HEK293 (cell line): ENCODE data around the gene CKS1B.
A peak's percentile ranks its signal among the peaks of the same experiment; 100 is the strongest.

Experiments
- BCL11B ChIP-seq: fragments of 450-650 bp; formaldehyde crosslinking; IDR thresholded peaks from 2 replicates; pipeline ENCODE4 v1.5.1; 2016; ENCODE audit warnings: low read depth, missing biosample characterization, missing genetic modification characterization
- GLI4 ChIP-seq: fragments of 450-650 bp; formaldehyde crosslinking; IDR thresholded peaks from 2 replicates; pipeline ENCODE4 v1.5.1; 2016; ENCODE audit warnings: missing biosample characterization, missing genetic modification characterization
- HIC1 ChIP-seq: fragments of 450-650 bp; formaldehyde crosslinking; IDR thresholded peaks from 2 replicates; pipeline ENCODE4 v1.5.1; 2016; ENCODE audit warnings: missing biosample characterization, missing genetic modification characterization
- KLF16 ChIP-seq: fragments of 450-650 bp; formaldehyde crosslinking; IDR thresholded peaks from 2 replicates; pipeline ENCODE4 v1.5.1; 2017; ENCODE audit warnings: missing biosample characterization, missing genetic modification characterization
- KLF9 ChIP-seq: fragments of 450-650 bp; formaldehyde crosslinking; IDR thresholded peaks from 2 replicates; pipeline ENCODE4 v1.5.1; 2016; ENCODE audit warnings: missing biosample characterization, missing genetic modification characterization, low read depth
- MEIS1 ChIP-seq: sonication (generic); formaldehyde crosslinking; IDR thresholded peaks from 2 replicates; pipeline ENCODE4 v1.8.1; 2022; ENCODE audit warnings: missing genetic modification reagents, mild to moderate bottlenecking, borderline replicate concordance
- OVOL3 ChIP-seq: fragments of 450-650 bp; formaldehyde crosslinking; IDR thresholded peaks from 2 replicates; pipeline ENCODE4 v1.5.1; 2016; ENCODE audit warnings: missing biosample characterization, missing genetic modification characterization
- PRDM10 ChIP-seq: fragments of 450-650 bp; formaldehyde crosslinking; IDR thresholded peaks from 2 replicates; pipeline ENCODE4 v1.5.1; 2016; ENCODE audit warnings: missing biosample characterization, missing genetic modification characterization
- PRDM4 ChIP-seq: fragments of 450-650 bp; formaldehyde crosslinking; IDR thresholded peaks from 2 replicates; pipeline ENCODE4 v1.5.1; 2017; ENCODE audit warnings: missing biosample characterization, missing genetic modification characterization
- YY1 ChIP-seq: fragments of 450-650 bp; formaldehyde crosslinking; IDR thresholded peaks from 2 replicates; pipeline ENCODE4 v1.5.1; 2018; ENCODE audit warnings: missing biosample characterization, missing genetic modification characterization
- ZFHX2 ChIP-seq: fragments of 450-650 bp; formaldehyde crosslinking; conservative IDR thresholded peaks from 2 replicates; pipeline ENCODE4 v1.5.1; 2016; ENCODE audit warnings: missing biosample characterization, missing genetic modification characterization
- ZNF10 ChIP-seq: fragments of 450-650 bp; formaldehyde crosslinking; IDR thresholded peaks from 2 replicates; pipeline ENCODE4 v1.5.1; 2017; ENCODE audit warnings: missing biosample characterization, missing genetic modification characterization
- ZNF133 ChIP-seq: fragments of 450-650 bp; formaldehyde crosslinking; IDR thresholded peaks from 2 replicates; pipeline ENCODE4 v1.5.1; 2016; ENCODE audit warnings: missing biosample characterization, missing genetic modification characterization
- ZNF148 ChIP-seq: fragments of 450-650 bp; formaldehyde crosslinking; IDR thresholded peaks from 2 replicates; pipeline ENCODE4 v1.5.0; 2017; ENCODE audit warnings: missing biosample characterization, missing genetic modification characterization, borderline replicate concordance
- ZNF211 ChIP-seq: fragments of 450-650 bp; formaldehyde crosslinking; IDR thresholded peaks from 2 replicates; pipeline ENCODE4 v1.5.1; 2016; ENCODE audit warnings: low read depth, missing biosample characterization, missing genetic modification characterization
- ZNF248 ChIP-seq: fragments of 450-650 bp; formaldehyde crosslinking; IDR thresholded peaks from 2 replicates; pipeline ENCODE4 v1.5.1; 2017; ENCODE audit warnings: missing biosample characterization, missing genetic modification characterization
- ZNF302 ChIP-seq: fragments of 450-650 bp; formaldehyde crosslinking; IDR thresholded peaks from 2 replicates; pipeline ENCODE4 v1.5.1; 2016; ENCODE audit warnings: missing biosample characterization, missing genetic modification characterization, low read depth
- ZNF398 ChIP-seq: fragments of 450-650 bp; formaldehyde crosslinking; IDR thresholded peaks from 2 replicates; pipeline ENCODE4 v1.5.1; 2017; ENCODE audit warnings: missing biosample characterization, missing genetic modification characterization
- ZNF48 ChIP-seq: fragments of 450-650 bp; formaldehyde crosslinking; IDR thresholded peaks from 2 replicates; pipeline ENCODE4 v1.5.1; 2016; ENCODE audit warnings: missing biosample characterization, missing genetic modification characterization
- ZNF560 ChIP-seq: fragments of 450-650 bp; formaldehyde crosslinking; IDR thresholded peaks from 2 replicates; pipeline ENCODE4 v1.5.1; 2017; ENCODE audit warnings: missing biosample characterization, missing genetic modification characterization, borderline replicate concordance
- ZNF707 ChIP-seq: fragments of 450-650 bp; formaldehyde crosslinking; IDR thresholded peaks from 2 replicates; pipeline ENCODE4 v1.5.1; 2016; ENCODE audit warnings: missing biosample characterization, missing genetic modification characterization
- ZSCAN4 ChIP-seq: fragments of 450-650 bp; formaldehyde crosslinking; IDR thresholded peaks from 2 replicates; pipeline ENCODE4 v1.5.1; 2017; ENCODE audit warnings: missing biosample characterization, missing genetic modification characterization
- ZXDB ChIP-seq: fragments of 450-650 bp; formaldehyde crosslinking; IDR thresholded peaks from 2 replicates; pipeline ENCODE4 v1.5.1; 2016; ENCODE audit warnings: missing biosample characterization, missing genetic modification characterization

CKS1B gene

GRCh38 chr1:155000726-155001424 lies 26.4 kb downstream of the CKS1B start (continued):
- TF ChIP-seq PRDM10 (tag by site-specific recombination) (peak; percentile 94), ZNF302 (no peak), ZNF10 (tag by site-specific recombination) (peak; percentile 43; the same call in 1 of the 2 replicates), YY1 (tag by site-specific recombination) (peak; percentile 73; the same call in 1 of the 2 replicates), GLI4 (tag by site-specific recombination) (peak; percentile 63; the same call in 1 of the 2 replicates), ZSCAN4 (tag by site-specific recombination) (peak; percentile 70; the same call in 1 of the 2 replicates), ZNF133 (tag by site-specific recombination) (no peak), OVOL3 (tag by site-specific recombination) (peak; percentile 75; the same call in 1 of the 2 replicates), KLF9 (peak; percentile 78), ZXDB (peak; percentile 100), ZNF398 (tag by site-specific recombination) (peak; percentile 99), BCL11B (peak; percentile 96), ZNF248 (tag by site-specific recombination) (no peak), HIC1 (tag by site-specific recombination) (peak; percentile 88), ZNF48 (no peak), ZNF211 (tag by site-specific recombination) (no peak), ZNF148 (tag by site-specific recombination) (no peak), ZFHX2 (peak; percentile 54), ZNF707 (tag by site-specific recombination) (no peak), MEIS1 (CRISPR knock-in tag) (no peak), PRDM4 (tag by site-specific recombination) (peak; percentile 80), KLF16 (peak; percentile 98), ZNF560 (tag by site-specific recombination) (no peak)
